B cell (primary cell): ENCODE results near the gene TNFRSF25. TPM values are rescaled to one million over a fixed set of nuclear protein-coding genes. Genes with fewer than 3 reads are reported as not detected.

Experiments
- ATAC-seq: fragments of 200-7000 bp; cut with Tn5 transposase; one replicate; pipeline ENCODE4 v1.10.0; 2021; ENCODE audit warnings: low read depth, mild to moderate bottlenecking, moderate number of reproducible peaks, moderate library complexity
- CTCF ChIA-PET: fragments of 350-600 bp; sonication (Branson Sonifier 250); formaldehyde crosslinking; loops from one replicate; lab custom pipeline; 2021; ENCODE audit warnings: antibody characterized with exemption, inconsistent platforms; lab: Charles Lee
- POLR2A ChIA-PET: fragments of 350-600 bp; sonication (Branson Sonifier 250); formaldehyde crosslinking; loops from one replicate; lab custom pipeline; 2021; ENCODE audit warnings: antibody characterized with exemption; lab: Charles Lee
- DNase-seq: peaks from one replicate; pipeline ENCODE4 v3.0.0; 2013
- H2AFZ ChIP-seq: 2 replicates; pipeline ENCODE4 v1.6.1; 2012; ENCODE audit warnings: mild to moderate bottlenecking, low read depth, low read length; ENCODE audit not compliant: insufficient read depth, poor library complexity, severe bottlenecking
- H3K27ac ChIP-seq, 2 donors: 1 replicate in 1 of 2; 2 replicates in 1 of 2; pipeline ENCODE4 v1.5.1; 2012 to 2013; ENCODE audit warnings: low read length in 2 of 2, mild to moderate bottlenecking in 2 of 2, moderate library complexity in 1 of 2
- H3K27me3 ChIP-seq, 4 experiments: fragments of 200-600 bp in 1 of 4; sonication (generic) in 1 of 4; replicated peaks in 1 of 4; 1 replicate in 2 of 4; 2 replicates in 2 of 4; pipeline versions ENCODE4 v1.6.1 to v1.7.0; 2013 to 2016; ENCODE audit warnings: low read length in 3 of 4, mild to moderate bottlenecking in 2 of 4, mixed read lengths in 1 of 4, moderate library complexity in 1 of 4; ENCODE audit not compliant: insufficient read depth in 4 of 4, control insufficient read depth in 3 of 4; ENCODE audit errors: control extremely low read depth in 1 of 4
- H3K36me3 ChIP-seq, 2 experiments: replicated peaks in 1 of 2; 1 replicate in 1 of 2; 2 replicates in 1 of 2; pipeline versions ENCODE4 v1.6.1 to v1.7.1; 2013; ENCODE audit warnings: low read length in 1 of 2; ENCODE audit not compliant: insufficient read depth in 2 of 2, control insufficient read depth in 1 of 2; ENCODE audit errors: control extremely low read depth in 1 of 2, extremely low read depth in 1 of 2
- H3K4me1 ChIP-seq, 2 donors: fragments of 200-600 bp in 1 of 2; sonication (generic) in 1 of 2; 1 replicate in 1 of 2; 2 replicates in 1 of 2; pipeline versions ENCODE4 v1.5.1 to v1.6.1; 2013 to 2017; ENCODE audit warnings: low read length in 2 of 2; ENCODE audit not compliant: control insufficient read depth in 2 of 2, insufficient read depth in 2 of 2
- H3K4me2 ChIP-seq: replicated peaks from 2 replicates; pipeline ENCODE3; 2012; ENCODE audit warnings: mild to moderate bottlenecking, low read depth, low read length; ENCODE audit not compliant: poor library complexity, severe bottlenecking
- H3K4me3 ChIP-seq, 5 experiments: fragments of 200-600 bp in 1 of 5; sonication (generic) in 1 of 5; 1 replicate in 3 of 5; 2 replicates in 2 of 5; pipeline versions ENCODE4 v1.5.1 to v1.7.0; 2011 to 2016; ENCODE audit warnings: low read length in 4 of 5, mild to moderate bottlenecking in 4 of 5, low read depth in 2 of 5, control low read depth in 1 of 5, moderate library complexity in 1 of 5; ENCODE audit not compliant: insufficient read depth in 1 of 5; ENCODE audit errors: control extremely low read depth in 1 of 5, extremely low read depth in 1 of 5
- H3K79me2 ChIP-seq: fragments of 200-600 bp; sonication (generic); one replicate; pipeline ENCODE4 v1.6.0; 2016; ENCODE audit warnings: low read length; ENCODE audit not compliant: control insufficient read depth, insufficient read depth
- H3K9ac ChIP-seq: fragments of 200-600 bp; sonication (generic); 2 replicates; pipeline ENCODE4 v1.6.1; 2017; ENCODE audit warnings: mild to moderate bottlenecking, low read length, moderate library complexity
- H3K9me3 ChIP-seq, 3 donors: one replicate each; pipeline versions ENCODE4 v1.6.1 to v1.7.1; 2013; ENCODE audit warnings: low read length in 2 of 3; ENCODE audit not compliant: control insufficient read depth in 2 of 3, insufficient read depth in 1 of 3; ENCODE audit errors: control extremely low read depth in 1 of 3
- H4K20me1 ChIP-seq: 2 replicates; pipeline ENCODE4 v1.6.0; 2012; ENCODE audit warnings: mild to moderate bottlenecking, low read length; ENCODE audit not compliant: insufficient read depth, control insufficient read depth, poor library complexity, severe bottlenecking
- H3K27ac Mint-ChIP-seq: one replicate; pipeline ENCODE4 v1.8.0; 2021; ENCODE audit warnings: mixed read lengths
- H3K27me3 Mint-ChIP-seq: one replicate; pipeline ENCODE4 v1.8.0; 2021; ENCODE audit warnings: mixed read lengths
- H3K4me1 Mint-ChIP-seq: one replicate; pipeline ENCODE4 v1.8.0; 2021; ENCODE audit warnings: mixed read lengths
- H3K4me3 Mint-ChIP-seq: one replicate; pipeline ENCODE4 v1.8.0; 2021; ENCODE audit warnings: mixed read lengths
- H3K9me3 Mint-ChIP-seq: one replicate; pipeline ENCODE4 v1.8.0; 2022; ENCODE audit warnings: mixed read lengths; ENCODE audit not compliant: insufficient read depth
- CTCF ChIP-seq: fragments of 200-600 bp; IDR thresholded peaks from one replicate; pipeline ENCODE4 v1.8.0; 2022; ENCODE audit warnings: antibody characterized with exemption, mild to moderate bottlenecking
- EZH2 ChIP-seq: IDR thresholded peaks from 2 replicates; pipeline ENCODE4 v1.6.1; 2012; ENCODE audit warnings: borderline replicate concordance, low read depth, mild to moderate bottlenecking, moderate library complexity, low read length; ENCODE audit not compliant: insufficient read depth, poor library complexity, severe bottlenecking
- WGBS: methylation state at CpG from one replicate; pipeline ENCODE4 v1.1.5; 2013; ENCODE audit warnings: missing lambda C conversion rate; ENCODE audit not compliant: insufficient coverage; 5-methylcytosine and 5-hydroxymethylcytosine counted together
- intact Hi-C: fragments of 100-400 bp; cut with micrococcal nuclease; formaldehyde crosslinking; loops from one replicate; pipeline ENCODE4 v1.10.0; 2022
- polyA minus RNA-seq: library from RNA; depleted of rRNA, polyadenylated mRNA; stranded (reverse); fragments of >200 nt; gene quantifications from 2 replicates; pipeline ENCODE4 v1.2.3, GENCODE V29; 2012
- polyA plus RNA-seq: library from polyadenylated mRNA; depleted of rRNA; stranded (reverse); fragments of >200 nt; gene quantifications from 2 replicates; pipeline ENCODE4 v1.2.3, GENCODE V29; 2012
- total RNA-seq, 2 donors: library from RNA; stranded (reverse); fragments of 120-200 nt in 1 of 2; gene quantifications; 1 replicate in 1 of 2; 2 replicates in 1 of 2; pipeline versions ENCODE4 v1.2.3 to v1.2.4, GENCODE V29; 2013 to 2022

TNFRSF25 gene
- total RNA-seq = 2.6 and 2.7 TPM in 2 replicates
- total RNA-seq (2013) = 1.7 TPM
- polyA plus RNA-seq = 7.1 and 16.1 TPM in 2 replicates
- 2.8 and 10.1 TPM in 2 replicates for polyA minus RNA-seq

- Mint-ChIP-seq H3K27me3 (peaks cover 26% of the 10 kb centered on the region), H3K4me3 (peak within 1 kb of the TSS; percentile 29), H3K4me1 (peaks cover 6% of the 10 kb centered on the region), H3K9me3 (no peaks in the 10 kb centered on the region), H3K27ac (no peak within 1 kb of the TSS)
- peak within 1 kb of the TSS in 2 of 5 experiments; percentile 18 to 37 for H3K4me3 ChIP-seq
- POLR2A ChIA-PET = no interaction called here
- H3K4me2 ChIP-seq = peak within 1 kb of the TSS; percentile 53
- ATAC-seq = peak; percentile 49
- H3K36me3 ChIP-seq = no peaks in the 10 kb centered on the region
- H3K4me1 ChIP-seq = peaks cover under 1 to 11% of the 10 kb centered on the region in 2 donors
- intact Hi-C loops = no loop called here
- DNase-seq = peak; percentile 36
- H3K9ac ChIP-seq = no peak within 1 kb of the TSS
- H2AFZ ChIP-seq = peak within 1 kb of the TSS; percentile 22
- peaks cover 0 to 5% (median 0%) of the 10 kb centered on the region in 3 donors for H3K9me3 ChIP-seq
- CTCF ChIA-PET = no interaction called here
- H3K27ac ChIP-seq = no peak within 1 kb of the TSS
- H3K27me3 ChIP-seq = peaks cover 0 to 30% (median 12%) of the 10 kb centered on the region in 4 experiments
- no peaks in the 10 kb centered on the region for H3K79me2 ChIP-seq
- WGBS = 9% methylated on average over 43 of the region's 43 CpGs
- no peaks in the 10 kb centered on the region for H4K20me1 ChIP-seq
- TF ChIP-seq EZH2 = no peak
- TF ChIP-seq CTCF = no peak
Observed at GRCh38 chr1:6466023-6466422, at the start of gene TNFRSF25. Gene TNFRSF25 (minus strand): TSS chr1:6466173. CDS start chr1:6466107, 66 bp downstream.

GRCh38 chr1:6515771-6516170, 49.8 kb upstream of the TNFRSF25 start:
- no peak overlapping the region for H3K4me3 ChIP-seq
- no peaks in the 10 kb centered on the region for H3K36me3 ChIP-seq
- TF ChIP-seq CTCF = no peak
- no peak for TF ChIP-seq EZH2
- no peaks in the 10 kb centered on the region for H4K20me1 ChIP-seq
- no peaks in the 10 kb centered on the region for H3K9me3 Mint-ChIP-seq
- no peaks in the 10 kb centered on the region for H3K79me2 ChIP-seq
- no peaks in the 10 kb centered on the region for H3K4me1 Mint-ChIP-seq
- H3K4me3 Mint-ChIP-seq = no peak overlapping the region
- ChIA-PET POLR2A (no interaction called here), CTCF (no interaction called here)
- no peak overlapping the region for H3K4me2 ChIP-seq
- H3K4me1 ChIP-seq = no peaks in the 10 kb centered on the region
- H3K27me3 ChIP-seq = no peaks in the 10 kb centered on the region
- ATAC-seq (no peak), DNase-seq (no peak)
- no peak overlapping the region for H2AFZ ChIP-seq
- no peaks in the 10 kb centered on the region for H3K27me3 Mint-ChIP-seq
- intact Hi-C loops = no loop called here
- no peak overlapping the region for H3K9ac ChIP-seq
- no peak overlapping the region for H3K27ac Mint-ChIP-seq
- no peaks in the 10 kb centered on the region for H3K9me3 ChIP-seq
- 100% methylated on average over 1 of the region's 4 CpGs for WGBS
- H3K27ac ChIP-seq = no peak overlapping the region
